HG03457 (cell line): ENCODE results near the gene METTL25.

ENCODE experiments used
- ATAC-seq: cut with Tn5 transposase; IDR thresholded peaks from one replicate; pipeline ENCODE4 v1.9.1; 2021; ENCODE audit warnings: moderate number of reproducible peaks; ENCODE audit not compliant: unreplicated experiment

The METTL25 gene

DNA sequence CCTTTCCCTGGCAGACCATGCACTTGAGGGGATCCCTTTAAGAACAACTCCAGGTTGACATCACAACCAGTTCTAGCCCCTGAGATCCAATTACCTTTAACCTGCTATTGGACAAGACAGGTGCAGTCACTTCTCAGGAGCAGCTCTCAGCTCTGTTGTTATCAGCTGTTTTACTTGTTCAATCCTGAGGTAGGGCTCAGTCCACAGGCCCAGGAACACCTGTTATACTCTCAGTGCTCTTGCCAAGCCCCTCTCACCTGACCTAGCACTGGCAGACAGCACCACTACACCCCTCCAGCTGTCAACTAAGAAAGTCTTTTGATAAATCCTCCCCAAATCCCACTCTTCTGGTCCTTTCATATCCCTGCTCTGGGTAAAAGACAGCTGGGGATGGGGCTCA, 164.4 kb downstream of the METTL25 start:
- no peak for ATAC-seq

DNA sequence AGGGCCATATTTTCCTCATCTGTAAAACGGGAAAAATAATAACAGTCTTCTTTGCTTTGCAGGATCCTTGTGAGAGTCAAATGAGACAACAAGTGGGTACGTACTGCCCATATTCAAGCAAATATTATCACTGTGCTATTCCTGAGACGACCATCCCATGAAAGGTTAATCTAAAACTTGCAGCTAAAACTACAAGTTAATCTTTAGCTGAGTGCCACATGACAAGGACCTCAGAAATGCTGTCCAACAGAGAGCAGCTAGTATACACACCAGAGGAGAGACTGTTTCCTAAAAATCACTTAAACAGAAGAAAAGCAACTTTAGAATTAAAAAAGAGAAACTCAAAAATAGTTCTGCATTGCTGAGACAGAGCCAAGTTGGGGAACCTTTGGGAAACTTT, 165.7 kb downstream of the METTL25 start:
- no peak for ATAC-seq

DNA sequence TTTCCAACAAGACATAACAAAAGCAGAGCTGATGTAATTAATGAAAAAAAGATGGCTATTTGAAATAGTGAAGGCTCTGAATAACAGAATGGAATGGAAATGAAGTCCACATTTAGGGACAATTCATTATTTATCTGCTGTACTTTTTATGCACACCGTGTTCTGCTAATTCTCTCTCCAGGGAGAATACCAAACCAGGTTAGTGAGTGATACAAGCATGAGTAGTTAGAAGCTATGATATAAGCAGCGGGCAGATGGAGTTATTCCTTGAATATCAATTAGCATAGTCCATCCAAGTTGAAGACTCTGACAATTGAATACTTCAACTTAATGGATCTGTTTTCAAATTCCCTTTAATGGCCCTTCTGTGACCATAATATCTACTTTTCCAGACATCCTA, 166.3 kb downstream of the METTL25 start:
- ATAC-seq, result no peak

DNA sequence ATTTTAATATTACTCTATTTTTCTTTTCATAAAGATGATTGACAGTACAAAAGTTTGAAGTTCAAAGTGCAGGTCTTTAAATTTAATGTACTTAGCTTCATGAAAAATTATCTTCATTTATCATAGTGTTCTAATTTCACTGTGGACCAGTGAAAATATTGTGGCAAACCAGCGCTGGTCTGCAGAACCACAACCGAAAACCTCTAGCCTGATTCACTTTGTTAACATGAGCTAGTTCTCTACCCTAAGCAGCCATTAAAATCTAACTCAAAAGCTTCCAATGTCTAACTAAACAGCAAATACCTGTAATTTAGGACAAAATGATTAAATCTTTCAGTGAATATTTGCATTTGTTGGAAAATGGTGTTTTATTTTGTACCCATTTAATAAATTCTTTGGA, 167.3 kb downstream of the METTL25 start:
- no peak for ATAC-seq

DNA sequence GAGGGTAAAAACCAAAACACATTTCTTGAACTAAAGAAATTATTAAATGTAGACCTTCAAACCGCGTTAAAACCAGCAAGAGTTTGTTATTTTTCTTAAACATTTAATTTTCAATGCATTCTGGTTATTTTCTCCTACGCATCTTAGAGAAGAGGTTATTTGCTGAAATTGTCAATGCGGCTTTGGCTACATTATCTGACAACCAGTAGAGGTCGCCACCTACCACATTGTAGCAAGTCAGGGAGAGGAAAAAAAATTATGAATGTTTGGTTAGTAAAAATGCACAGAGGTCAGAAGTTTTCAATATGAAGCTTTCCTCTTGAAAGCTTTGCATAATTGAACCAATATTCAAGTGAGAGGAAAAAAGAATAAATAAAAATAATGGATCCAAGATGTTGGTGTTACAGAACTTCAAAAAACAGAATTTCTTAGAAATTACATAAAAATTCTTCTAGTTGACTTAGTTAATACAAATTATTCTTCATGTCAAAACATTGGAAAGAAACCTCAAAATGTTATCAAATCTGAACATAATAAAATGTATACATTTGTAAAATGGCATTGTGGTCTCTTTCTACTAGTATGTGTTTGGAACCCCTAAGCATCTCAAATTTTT, 168.9 kb downstream of the METTL25 start:
- no peak for ATAC-seq
